Mucosa of descending colon (tissue), 3 donors: Measurements from ENCODE around the gene SGCD. TPM values are rescaled to one million over a fixed set of nuclear protein-coding genes. Genes with fewer than 3 reads are reported as not detected.

Experiments
- ATAC-seq: fragments of 200-7000 bp; cut with Tn5 transposase; one replicate; pipeline ENCODE4 v1.9.1; 2020; ENCODE audit warnings: mild to moderate bottlenecking, moderate library complexity
- DNase-seq, 3 donors: peaks; one replicate each; pipeline ENCODE4 v3.0.0-alpha.2; 2020
- H3K36me3 ChIP-seq: fragments of 200-600 bp; one replicate; pipeline ENCODE4 v1.8.0; 2021; ENCODE audit warnings: low read depth, mild to moderate bottlenecking
- H3K4me1 ChIP-seq: fragments of 200-600 bp; one replicate; pipeline ENCODE4 v1.8.0; 2021; ENCODE audit warnings: low read depth, mild to moderate bottlenecking
- H3K4me3 ChIP-seq: fragments of 200-600 bp; one replicate; pipeline ENCODE4 v1.8.0; 2021; ENCODE audit warnings: mild to moderate bottlenecking
- H3K9me3 ChIP-seq: fragments of 200-600 bp; one replicate; pipeline ENCODE4 v1.8.0; 2021; ENCODE audit warnings: mild to moderate bottlenecking
- intact Hi-C, 2 donors: fragments of 100-400 bp; cut with DNase I in 1 of 2; cut with micrococcal nuclease in 1 of 2; formaldehyde crosslinking; loops; one replicate each; pipeline versions ENCODE4 v1.11.0 to v1.11.1; 2022; cut with DNase I, micrococcal nuclease
- total RNA-seq, 3 donors: library from RNA; stranded (reverse); fragmentation: NEBNext Ultra II Directional in 2 of 3; extraction: Animal tissue kit (Norgen Biotek cat#: 25700) in 2 of 3; gene quantifications; one replicate each; pipeline versions ENCODE4 v1.2.1 to v1.2.4, GENCODE V29; 2021 to 2023
- TF ChIP-seq, protein P1 (sequence below): fragments of 200-600 bp; IDR thresholded peaks from one replicate; pipeline ENCODE4 v1.8.0; 2022; ENCODE audit warnings: antibody characterized with exemption, mild to moderate bottlenecking
- donor health status: DM: no; HTN: no; CAD: no; lungs with moderate emphysema.
- donor health status: DM: no; HTN: no; CAD: no.
- donor health status: DM: no; HTN: yes; CAD: no.

SGCD gene
- total RNA-seq, 3 donors from 2014 or later: 1.2 to 7.4 (median 2.0) TPM

DNA sequence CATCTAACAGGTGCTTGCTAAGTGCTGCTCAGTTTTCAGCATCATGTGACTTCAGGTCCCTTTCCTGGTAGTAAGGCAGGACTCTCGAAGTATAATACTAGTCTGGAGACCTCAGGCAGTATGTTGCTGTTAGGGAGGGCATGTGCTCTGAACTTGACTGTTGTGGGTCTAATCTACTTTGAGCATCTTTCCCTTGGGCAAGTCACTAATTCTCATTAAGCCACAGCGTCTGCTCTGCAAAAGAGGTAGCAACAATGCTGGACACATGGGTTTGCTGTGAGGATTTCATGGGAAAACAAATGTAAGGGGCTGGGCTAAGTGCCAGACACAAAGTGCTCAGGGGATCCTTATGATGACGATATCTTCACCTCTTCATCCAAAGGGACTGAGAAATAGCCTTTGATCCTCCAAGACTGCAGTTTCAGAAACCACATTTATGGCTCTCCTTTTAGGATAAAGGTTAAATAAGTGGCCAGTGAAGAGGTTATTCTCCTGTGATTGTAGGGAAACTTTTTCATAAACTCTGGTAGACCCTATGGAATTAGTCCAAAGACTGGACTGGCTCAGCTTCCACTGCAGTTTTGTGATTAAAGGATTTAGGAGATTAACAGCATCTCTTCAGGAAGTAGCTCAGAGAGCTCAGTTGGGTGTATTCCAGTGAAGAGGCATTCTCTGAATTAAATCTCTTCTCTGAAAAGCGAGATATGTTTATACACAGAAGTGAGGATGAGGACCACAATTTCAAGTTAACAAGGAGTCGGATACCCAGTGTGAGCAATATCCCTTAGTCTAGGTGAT lies 216.6 kb downstream of the SGCD start:
- ATAC-seq (no peak), DNase-seq (no peak)
- no peaks in the 10 kb centered on the region for H3K36me3 ChIP-seq
- H3K9me3 ChIP-seq: no peaks in the 10 kb centered on the region
- no peaks in the 10 kb centered on the region for H3K4me1 ChIP-seq
- TF ChIP-seq, protein P1, sequence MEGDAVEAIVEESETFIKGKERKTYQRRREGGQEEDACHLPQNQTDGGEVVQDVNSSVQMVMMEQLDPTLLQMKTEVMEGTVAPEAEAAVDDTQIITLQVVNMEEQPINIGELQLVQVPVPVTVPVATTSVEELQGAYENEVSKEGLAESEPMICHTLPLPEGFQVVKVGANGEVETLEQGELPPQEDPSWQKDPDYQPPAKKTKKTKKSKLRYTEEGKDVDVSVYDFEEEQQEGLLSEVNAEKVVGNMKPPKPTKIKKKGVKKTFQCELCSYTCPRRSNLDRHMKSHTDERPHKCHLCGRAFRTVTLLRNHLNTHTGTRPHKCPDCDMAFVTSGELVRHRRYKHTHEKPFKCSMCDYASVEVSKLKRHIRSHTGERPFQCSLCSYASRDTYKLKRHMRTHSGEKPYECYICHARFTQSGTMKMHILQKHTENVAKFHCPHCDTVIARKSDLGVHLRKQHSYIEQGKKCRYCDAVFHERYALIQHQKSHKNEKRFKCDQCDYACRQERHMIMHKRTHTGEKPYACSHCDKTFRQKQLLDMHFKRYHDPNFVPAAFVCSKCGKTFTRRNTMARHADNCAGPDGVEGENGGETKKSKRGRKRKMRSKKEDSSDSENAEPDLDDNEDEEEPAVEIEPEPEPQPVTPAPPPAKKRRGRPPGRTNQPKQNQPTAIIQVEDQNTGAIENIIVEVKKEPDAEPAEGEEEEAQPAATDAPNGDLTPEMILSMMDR: no peak
- intact Hi-C loops: no loop called here
- no peak overlapping the region for H3K4me3 ChIP-seq

DNA sequence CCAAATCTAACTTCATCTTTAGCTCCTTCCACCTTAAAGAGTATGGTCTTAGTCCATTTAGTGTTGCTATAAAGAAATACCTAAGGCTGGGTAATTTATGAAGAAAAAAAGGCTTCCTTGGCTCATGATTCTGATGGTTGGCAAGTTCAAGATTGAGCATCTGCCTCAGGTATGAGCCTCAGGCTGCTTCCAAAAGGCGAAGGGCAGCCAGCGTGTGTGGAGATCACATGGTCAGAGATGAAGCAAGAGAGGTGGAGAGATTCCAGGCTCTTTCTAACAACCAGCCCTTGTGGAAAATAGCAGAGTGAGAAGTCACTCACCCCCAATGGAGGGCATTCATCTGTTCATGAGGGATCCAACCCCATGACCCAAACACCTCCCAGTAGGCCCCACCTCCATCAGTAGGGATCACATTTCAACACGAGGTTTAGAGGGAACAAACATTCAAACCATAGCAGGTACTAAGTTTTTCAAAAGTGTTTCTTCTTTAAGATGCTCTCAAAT lies 225.9 kb downstream of the SGCD start:
- DNase-seq: no peak
- intact Hi-C loops: no loop called here
- TF ChIP-seq, protein P1: no peak
- no peak for ATAC-seq
- Histone ChIP-seq H3K9me3 (no peaks in the 10 kb centered on the region), H3K4me1 (no peaks in the 10 kb centered on the region), H3K4me3 (no peak overlapping the region), H3K36me3 (no peaks in the 10 kb centered on the region)

DNA sequence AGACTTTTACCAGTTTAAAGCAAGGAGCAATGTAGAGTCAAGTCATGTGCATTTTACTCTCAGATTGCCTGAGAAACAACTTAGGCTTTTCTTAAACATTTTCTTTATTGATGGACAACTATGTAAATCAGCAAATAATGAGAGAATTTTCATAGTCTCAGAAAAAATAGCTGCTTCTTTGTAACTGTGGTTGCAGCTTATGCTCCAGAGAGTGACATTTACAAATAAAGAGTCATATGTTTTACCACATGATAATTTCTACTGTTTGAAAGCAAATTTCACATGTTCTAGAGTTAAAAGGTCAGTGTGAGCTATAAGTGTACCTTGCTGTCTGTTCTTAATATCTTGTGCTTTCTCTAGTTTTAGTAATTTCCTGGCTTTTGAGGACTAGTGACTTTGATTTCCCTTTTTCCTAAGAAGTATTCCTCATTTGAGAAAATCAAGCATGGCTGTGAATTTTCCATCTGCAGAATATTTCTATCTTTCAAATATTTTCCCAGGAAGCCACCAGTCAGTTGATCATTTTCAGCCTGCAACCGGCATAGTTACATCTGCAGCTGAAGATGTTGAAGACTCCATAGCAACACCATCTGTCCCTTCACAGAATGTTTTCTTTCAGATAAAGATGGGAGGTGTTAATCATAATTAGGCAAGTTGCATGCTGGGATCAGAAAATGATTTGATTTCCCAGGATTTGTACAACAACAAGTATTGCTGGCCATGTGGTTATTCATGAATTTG lies 229.9 kb downstream of the SGCD start:
- H3K4me1 ChIP-seq: no peaks in the 10 kb centered on the region
- intact Hi-C loops: no loop called here
- ATAC-seq (no peak), DNase-seq (no peak)
- no peaks in the 10 kb centered on the region for H3K9me3 ChIP-seq
- no peaks in the 10 kb centered on the region for H3K36me3 ChIP-seq
- H3K4me3 ChIP-seq: no peak overlapping the region
- TF ChIP-seq, protein P1: no peak

DNA sequence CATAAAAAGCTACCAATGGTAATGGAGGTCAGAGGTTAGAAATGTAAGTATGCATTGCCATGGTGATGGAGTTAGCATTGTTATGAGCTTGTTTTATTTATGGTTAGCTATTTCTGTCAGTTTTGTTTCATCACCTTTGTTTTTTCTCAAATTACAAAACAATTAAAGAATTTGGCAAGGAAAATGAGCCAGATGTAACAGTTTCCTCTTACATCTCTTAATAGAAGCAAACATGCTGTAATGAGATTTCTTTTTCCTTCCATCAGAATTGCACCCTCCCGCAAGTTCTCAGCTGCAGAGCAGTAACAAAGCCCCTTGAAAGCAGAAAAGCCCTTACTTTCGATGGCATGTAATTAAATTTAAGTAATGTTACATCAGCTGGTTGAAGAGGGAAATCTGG lies 233.0 kb downstream of the SGCD start:
- no peaks in the 10 kb centered on the region for H3K36me3 ChIP-seq
- ATAC-seq (no peak), DNase-seq (no peak)
- H3K4me3 ChIP-seq: no peak overlapping the region
- no peaks in the 10 kb centered on the region for H3K9me3 ChIP-seq
- TF ChIP-seq, protein P1: no peak
- H3K4me1 ChIP-seq: no peaks in the 10 kb centered on the region
- intact Hi-C loops: no loop called here

DNA sequence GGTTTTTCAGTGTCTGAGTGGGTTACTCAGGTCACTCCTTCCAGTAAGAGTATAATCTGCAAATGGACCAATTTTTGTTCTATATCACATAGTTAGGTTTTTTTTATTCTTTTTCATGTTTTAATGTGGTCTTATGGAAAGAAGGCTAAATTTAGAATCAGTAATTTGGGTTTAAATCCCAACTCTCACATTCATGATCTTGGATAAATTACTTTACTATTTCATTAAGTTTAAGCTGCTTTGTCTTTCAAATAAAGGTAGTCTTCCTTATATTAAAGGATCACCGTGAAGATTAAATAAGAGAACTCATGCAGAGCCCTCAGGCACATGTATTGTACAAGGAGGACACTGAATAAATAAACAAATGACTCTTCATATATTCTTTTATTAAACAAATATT lies 234.7 kb downstream of the SGCD start:
- intact Hi-C loops: no loop called here

More for the DNA sequence above, 234.7 kb downstream of the SGCD start:
- no peak overlapping the region for H3K4me3 ChIP-seq
- H3K36me3 ChIP-seq: no peaks in the 10 kb centered on the region
- no peaks in the 10 kb centered on the region for H3K9me3 ChIP-seq
- TF ChIP-seq, protein P1: no peak
- DNase-seq (no peak), ATAC-seq (no peak)
- no peaks in the 10 kb centered on the region for H3K4me1 ChIP-seq
